Stimulated activated memory B cell treated with anti-CD40 and anti-IgM and Interleukin-4, amounts not matched to agents 10 μg/mL and 1 μg/mL and 100 μg/mL, for 72 hours (primary cell): ENCODE measurements around the gene DPPA3.
"Not testable (repeated sequence)": the region's sequence is repeated elsewhere in the genome, so short reads cannot be mapped to it uniquely, and the experiment has no call there.

Experiments used
- ATAC-seq: fragments of 150-1000 bp; cut with Tn5 transposase; 2 replicates; pipeline ENCODE4 v1.10.0; 2021
- H3K27ac Mint-ChIP-seq: one replicate; pipeline ENCODE4 v1.8.0; 2022; ENCODE audit warnings: mild to moderate bottlenecking, mixed read lengths
- H3K27me3 Mint-ChIP-seq: one replicate; pipeline ENCODE4 v1.8.0; 2022; ENCODE audit warnings: mixed read lengths
- H3K36me3 Mint-ChIP-seq: one replicate; pipeline ENCODE4 v1.8.0; 2022; ENCODE audit warnings: mixed read lengths
- H3K4me1 Mint-ChIP-seq: one replicate; pipeline ENCODE4 v1.8.0; 2022; ENCODE audit warnings: mixed read lengths
- H3K4me3 Mint-ChIP-seq: one replicate; pipeline ENCODE4 v1.8.0; 2022; ENCODE audit warnings: mild to moderate bottlenecking, moderate library complexity, mixed read lengths
- H3K9me3 Mint-ChIP-seq: one replicate; pipeline ENCODE4 v1.8.0; 2022; ENCODE audit warnings: mixed read lengths

DPPA3 gene

DNA sequence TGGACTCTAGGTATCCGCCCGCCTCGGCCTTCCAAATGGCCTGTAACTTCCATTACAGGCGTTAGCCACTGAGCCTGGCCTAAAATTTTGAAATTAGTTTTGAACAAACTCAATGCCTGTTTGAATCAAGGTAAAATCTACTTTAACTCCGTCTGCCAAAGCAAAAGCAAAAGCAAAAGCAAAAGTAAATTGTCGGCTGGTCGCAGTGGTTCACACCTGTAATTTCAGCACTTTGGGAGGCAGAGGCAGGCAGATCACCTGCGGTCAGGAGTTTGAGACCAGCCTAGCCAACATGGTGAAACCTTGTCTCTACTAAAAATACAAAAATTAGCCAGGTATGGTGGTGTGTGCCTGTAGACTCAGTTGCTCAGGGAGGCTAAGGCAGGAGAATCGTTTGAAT lies 44.4 kb downstream of the DPPA3 start:
- not testable (repeated sequence) for H3K27me3 Mint-ChIP-seq, H3K4me1 Mint-ChIP-seq, H3K4me3 Mint-ChIP-seq, H3K9me3 Mint-ChIP-seq, ATAC-seq, H3K27ac Mint-ChIP-seq, H3K36me3 Mint-ChIP-seq

GRCh38 chr12:7756993-7757392 lies 45.8 kb downstream of the DPPA3 start:
- Mint-ChIP-seq H3K27ac (no peak overlapping the region), H3K4me3 (no peak overlapping the region), H3K36me3 (no peaks in the 10 kb centered on the region)

DNA sequence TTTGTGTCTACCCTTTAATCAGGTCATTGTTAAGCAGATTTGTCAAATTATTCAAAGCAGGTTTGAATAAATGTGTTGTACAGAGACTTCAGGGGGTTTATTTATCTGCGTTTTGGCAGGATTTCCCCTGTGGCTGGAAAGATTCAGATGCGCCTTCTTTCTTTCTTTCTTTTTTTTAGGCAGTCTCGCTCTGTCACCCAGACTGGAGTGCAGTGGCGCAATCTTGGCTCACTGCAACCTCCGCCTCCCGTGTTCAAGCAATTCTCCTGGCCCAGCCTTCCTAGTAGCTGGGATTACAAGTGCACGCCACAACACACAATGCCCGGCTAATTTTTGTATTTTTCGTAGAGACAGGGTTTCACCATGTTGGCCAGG lies 47.5 kb downstream of the DPPA3 start:
- H3K27ac Mint-ChIP-seq = no peak overlapping the region
- H3K36me3 Mint-ChIP-seq = no peaks in the 10 kb centered on the region
- no peaks in the 10 kb centered on the region for H3K4me1 Mint-ChIP-seq
- ATAC-seq = no peak
- H3K9me3 Mint-ChIP-seq = no peaks in the 10 kb centered on the region
- peaks cover 14% of the 10 kb centered on the region for H3K27me3 Mint-ChIP-seq
- no peak overlapping the region for H3K4me3 Mint-ChIP-seq

More at GRCh38 chr12:7756993-7757392, 45.8 kb downstream of the DPPA3 start:
- H3K4me1 Mint-ChIP-seq = no peaks in the 10 kb centered on the region
- H3K27me3 Mint-ChIP-seq = peaks cover 7% of the 10 kb centered on the region
- ATAC-seq = no peak
- no peaks in the 10 kb centered on the region for H3K9me3 Mint-ChIP-seq
